Stimulated activated CD8-positive, alpha-beta memory T cell treated with anti-CD3 and anti-CD28 coated beads, Interleukin-7, amount 100 ng/mL, for 48 hours (primary cell): ENCODE results near the gene APOC4.
"Not testable (repeated sequence)": the region's sequence is repeated elsewhere in the genome, so short reads cannot be mapped to it uniquely, and the experiment has no call there.

Experiments
- DNase-seq, 2 donors: peaks; one replicate each; pipeline ENCODE4 v3.0.0-alpha.2; 2020; ENCODE audit warnings: low read depth in 1 of 2; ENCODE audit errors: extremely low read depth in 1 of 2

APOC4 gene, protein sequence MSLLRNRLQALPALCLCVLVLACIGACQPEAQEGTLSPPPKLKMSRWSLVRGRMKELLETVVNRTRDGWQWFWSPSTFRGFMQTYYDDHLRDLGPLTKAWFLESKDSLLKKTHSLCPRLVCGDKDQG

DNA sequence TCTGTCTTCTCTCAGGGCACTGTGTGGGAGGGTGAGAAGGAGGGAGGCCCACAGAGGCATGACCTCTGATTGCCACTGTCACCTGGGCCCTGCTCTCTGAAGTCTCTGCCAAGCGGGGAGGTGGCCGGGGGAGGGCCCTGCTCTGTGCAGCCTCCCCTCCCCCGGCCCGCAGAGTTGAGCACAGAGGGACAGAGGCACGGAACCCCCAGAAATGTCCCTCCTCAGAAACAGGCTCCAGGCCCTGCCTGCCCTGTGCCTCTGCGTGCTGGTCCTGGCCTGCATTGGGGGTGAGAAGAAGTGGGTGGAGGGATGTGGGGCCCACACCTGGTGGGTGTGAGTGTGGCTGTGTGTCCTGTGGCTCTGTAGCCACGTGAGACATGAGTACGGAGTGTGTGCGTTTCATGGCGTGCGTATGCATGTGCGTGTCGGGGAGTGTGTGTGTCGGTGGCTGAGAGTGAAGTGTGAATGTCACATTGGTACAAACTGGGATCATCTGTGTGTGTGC, at the start of gene APOC4:
APOC4 (plus strand) TSS at position 171 of the 505 bp plus-strand sequence; CDS start at position 212, 41 bp downstream.
- no peak for DNase-seq

DNA sequence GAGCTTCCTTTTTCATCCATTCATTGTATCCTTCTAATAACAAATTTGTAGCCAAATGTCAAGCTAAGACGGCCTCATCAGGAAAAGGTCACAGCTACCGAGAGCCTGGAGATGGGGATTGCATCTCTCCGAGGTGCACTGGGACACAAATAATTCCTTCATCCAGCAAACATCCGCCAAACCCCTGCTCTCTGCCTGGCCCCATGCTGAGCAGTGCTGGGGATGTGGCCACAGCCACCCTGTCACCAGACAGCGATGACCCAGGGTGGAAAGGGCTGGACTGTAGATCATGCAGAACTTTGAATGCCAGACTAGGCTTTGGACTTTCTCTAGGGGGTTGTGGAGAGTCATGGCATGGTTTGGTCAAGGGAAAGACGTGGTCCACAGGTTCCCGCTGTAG, 49.1 kb upstream of the APOC4 start:
- no peak for DNase-seq

DNA sequence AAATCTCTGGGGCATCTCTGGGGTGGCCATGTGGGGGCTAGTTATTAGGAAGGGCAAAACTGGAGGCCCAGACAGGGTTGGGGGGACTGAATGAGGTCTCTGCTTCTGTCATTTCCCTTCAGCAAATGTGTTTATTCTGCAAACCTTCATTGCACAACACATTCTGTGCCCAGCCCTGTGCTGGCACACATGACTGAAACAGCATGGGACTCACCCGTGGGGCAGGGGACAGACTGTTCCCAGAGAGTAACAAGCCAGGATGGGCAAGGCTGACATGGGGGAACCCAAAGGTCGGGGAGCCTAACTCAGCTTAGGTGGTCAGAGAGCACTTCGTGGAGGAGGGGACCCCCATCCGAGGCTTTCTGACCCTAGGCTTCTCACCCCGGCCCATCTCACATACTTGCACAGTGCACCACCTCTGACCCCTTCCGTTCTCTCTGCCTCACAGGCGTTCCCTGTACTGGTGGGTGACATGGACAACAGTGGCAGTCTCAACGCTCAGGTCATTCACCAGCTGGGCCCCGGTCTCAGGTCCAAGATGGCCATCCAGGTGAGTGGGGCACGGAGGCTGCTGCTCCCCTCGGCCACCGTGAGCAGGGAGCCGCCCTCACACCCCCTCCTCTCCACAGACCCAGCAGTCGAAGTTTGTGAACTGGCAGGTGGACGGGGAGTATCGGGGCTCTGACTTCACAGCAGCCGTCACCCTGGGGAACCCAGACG, 48.5 kb upstream of the APOC4 start:
- DNase-seq, result no peak

DNA sequence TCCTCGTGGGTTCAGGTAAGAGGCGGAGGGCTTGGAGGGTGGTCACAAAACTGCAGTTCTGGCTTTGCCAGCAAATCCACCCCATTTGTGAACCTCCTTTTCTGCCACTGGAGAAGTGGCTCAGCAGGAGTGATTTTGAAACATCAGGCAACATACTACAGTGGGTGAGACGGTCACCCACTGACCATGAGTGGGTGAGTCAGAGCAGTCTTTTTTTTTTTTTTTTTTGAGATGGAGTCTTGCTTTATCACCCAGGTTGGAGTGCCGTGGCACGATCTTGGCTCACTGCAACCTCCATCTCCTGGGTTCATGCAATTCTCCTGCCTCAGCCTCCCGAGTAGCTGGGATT, 48.0 kb upstream of the APOC4 start:
- no peak for DNase-seq

DNA sequence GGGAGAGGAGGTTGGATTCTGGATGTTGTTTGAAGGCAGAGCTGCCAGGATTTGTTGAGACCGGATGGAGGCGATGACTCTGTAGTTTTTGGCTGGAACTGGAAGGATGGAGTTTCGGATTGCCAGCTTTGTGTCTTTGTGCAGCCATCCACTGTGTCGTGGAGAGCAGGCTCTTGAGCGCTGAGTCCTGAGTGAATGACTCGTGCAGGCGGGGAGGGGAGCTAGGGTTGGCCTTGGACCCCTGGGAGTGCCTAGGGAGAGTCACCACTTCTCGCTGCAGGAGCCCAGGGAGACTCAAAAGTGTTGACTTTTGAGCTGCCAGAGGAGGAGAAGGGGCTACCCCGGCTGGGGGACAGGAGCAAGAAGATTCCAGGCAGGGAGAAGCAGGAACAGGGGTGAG, 47.1 kb upstream of the APOC4 start:
- DNase-seq, result no peak

DNA sequence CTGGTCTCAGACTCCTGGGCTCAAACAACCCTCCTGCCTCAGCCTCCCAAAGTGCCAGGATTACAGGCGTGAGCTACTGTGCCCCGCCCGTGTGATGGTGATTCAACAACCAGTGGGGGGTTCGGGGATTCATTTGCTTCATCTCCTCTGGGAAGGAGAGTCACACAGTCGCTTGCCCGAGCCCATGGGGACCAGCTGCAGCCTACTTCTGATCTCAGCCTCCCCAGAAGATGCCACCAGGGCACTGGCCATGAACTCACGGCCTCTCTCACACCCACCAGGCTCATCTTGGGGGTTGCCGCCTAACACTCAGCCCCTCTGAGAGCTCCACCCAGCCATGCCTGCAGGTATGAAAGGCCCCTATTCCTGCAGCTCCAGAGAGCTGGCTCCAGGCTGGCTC, 44.2 kb upstream of the APOC4 start:
- no peak for DNase-seq

DNA sequence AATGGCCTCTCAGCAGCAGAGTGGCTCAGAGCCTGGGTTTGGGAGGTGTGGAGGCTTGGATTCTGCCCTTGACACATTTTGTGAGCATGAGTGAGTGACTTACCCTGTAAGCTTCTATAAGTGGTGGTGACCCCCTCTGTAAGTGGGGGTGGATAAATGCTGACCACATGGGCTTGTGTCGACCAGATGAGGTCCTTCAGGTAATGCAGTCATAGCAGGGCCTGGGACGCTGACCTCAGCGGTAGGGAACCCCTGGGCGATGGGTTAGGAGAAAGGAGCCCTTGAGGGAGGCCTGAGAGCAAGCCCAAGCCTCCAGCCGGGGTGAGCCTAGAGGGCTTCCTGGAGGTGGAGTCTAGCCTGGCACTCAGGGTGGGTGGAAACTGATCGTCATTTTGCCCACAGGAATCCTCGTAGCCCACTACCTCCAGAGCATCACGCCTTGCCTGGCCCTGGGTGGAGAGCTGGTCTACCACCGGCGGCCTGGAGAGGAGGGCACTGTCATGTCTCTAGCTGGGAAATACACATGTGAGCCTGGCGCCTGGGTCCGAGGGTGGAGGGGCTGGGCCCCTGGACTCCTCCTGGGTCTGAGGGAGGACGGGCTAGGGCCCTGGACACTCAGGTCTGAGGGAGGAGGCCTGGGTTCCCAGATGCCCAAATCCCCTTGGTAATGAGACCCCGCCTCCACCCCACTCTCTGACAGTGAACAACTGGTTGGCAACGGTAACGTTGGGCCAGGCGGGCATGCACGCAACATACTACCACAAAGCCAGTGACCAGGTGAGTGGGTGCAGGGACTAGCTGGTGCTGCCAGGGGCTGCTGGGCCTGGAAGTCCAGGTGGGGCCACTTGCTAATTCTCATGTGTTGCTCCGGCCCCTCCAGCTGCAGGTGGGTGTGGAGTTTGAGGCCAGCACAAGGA, 41.5 kb upstream of the APOC4 start:
- no peak for DNase-seq

DNA sequence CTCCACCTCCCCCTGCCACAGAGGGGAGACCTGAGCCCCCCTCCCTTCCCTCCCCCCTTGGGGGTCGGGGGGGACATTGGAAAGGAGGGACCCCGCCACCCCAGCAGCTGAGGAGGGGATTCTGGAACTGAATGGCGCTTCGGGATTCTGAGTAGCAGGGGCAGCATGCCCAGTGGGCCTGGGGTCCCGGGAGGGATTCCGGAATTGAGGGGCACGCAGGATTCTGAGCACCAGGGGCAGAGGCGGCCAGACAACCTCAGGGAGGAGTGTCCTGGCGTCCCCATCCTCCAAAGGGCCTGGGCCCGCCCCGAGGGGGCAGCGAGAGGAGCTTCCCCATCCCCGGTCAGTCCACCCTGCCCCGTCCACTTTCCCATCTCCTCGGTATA, 38.8 kb upstream of the APOC4 start:
- DNase-seq, result no peak

DNA sequence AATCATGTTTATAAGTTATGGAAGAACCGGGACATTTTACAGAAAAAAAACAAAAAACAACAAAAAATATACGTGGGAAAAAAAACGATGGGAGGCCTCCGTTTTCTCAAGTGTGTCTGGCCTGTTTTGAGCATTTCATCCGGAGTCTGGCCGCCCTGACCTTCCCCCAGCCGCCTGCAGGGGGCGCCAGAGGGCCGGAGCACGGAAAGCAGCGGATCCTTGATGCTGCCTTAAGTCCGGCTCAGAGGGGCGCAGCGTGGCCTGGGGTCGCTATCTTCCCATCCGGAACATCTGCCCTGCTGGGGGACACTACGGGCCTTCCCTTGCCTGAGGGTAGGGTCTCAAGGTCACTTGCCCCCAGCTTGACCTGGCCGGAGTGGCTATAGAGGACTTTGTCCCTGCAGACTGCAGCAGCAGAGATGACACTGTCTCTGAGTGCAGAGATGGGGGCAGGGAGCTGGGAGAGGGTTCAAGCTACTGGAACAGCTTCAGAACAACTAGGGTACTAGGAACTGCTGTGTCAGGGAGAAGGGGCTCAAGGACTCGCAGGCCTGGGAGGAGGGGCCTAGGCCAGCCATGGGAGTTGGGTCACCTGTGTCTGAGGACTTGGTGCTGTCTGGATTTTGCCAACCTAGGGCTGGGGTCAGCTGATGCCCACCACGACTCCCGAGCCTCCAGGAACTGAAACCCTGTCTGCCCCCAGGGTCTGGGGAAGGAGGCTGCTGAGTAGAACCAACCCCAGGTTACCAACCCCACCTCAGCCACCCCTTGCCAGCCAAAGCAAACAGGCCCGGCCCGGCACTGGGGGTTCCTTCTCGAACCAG, 38.2 kb upstream of the APOC4 start:
- DNase-seq, result peak; percentile 29 to 50

DNA sequence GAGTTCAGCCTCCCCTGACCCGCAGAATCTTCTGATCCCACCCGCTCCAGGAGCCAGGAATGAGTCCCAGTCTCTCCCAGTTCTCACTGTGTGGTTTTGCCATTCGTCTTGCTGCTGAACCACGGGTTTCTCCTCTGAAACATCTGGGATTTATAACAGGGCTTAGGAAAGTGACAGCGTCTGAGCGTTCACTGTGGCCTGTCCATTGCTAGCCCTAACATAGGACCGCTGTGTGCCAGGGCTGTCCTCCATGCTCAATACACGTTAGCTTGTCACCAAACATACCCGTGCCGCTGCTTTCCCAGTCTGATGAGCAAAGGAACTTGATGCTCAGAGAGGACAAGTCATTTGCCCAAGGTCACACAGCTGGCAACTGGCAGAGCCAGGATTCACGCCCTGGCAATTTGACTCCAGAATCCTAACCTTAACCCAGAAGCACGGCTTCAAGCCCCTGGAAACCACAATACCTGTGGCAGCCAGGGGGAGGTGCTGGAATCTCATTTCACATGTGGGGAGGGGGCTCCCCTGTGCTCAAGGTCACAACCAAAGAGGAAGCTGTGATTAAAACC, 37.5 kb upstream of the APOC4 start:
- DNase-seq, result no peak

DNA sequence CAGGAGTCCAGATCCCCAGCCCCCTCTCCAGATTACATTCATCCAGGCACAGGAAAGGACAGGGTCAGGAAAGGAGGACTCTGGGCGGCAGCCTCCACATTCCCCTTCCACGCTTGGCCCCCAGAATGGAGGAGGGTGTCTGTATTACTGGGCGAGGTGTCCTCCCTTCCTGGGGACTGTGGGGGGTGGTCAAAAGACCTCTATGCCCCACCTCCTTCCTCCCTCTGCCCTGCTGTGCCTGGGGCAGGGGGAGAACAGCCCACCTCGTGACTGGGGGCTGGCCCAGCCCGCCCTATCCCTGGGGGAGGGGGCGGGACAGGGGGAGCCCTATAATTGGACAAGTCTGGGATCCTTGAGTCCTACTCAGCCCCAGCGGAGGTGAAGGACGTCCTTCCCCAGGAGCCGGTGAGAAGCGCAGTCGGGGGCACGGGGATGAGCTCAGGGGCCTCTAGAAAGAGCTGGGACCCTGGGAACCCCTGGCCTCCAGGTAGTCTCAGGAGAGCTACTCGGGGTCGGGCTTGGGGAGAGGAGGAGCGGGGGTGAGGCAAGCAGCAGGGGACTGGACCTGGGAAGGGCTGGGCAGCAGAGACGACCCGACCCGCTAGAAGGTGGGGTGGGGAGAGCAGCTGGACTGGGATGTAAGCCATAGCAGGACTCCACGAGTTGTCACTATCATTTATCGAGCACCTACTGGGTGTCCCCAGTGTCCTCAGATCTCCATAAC, 36.4 kb upstream of the APOC4 start, which contains the start of gene APOE:
APOE (plus strand) TSS at position 360 of the 724 bp plus-strand sequence. CDS start 829 bp downstream, outside the sequence.
- no peak for DNase-seq

DNA sequence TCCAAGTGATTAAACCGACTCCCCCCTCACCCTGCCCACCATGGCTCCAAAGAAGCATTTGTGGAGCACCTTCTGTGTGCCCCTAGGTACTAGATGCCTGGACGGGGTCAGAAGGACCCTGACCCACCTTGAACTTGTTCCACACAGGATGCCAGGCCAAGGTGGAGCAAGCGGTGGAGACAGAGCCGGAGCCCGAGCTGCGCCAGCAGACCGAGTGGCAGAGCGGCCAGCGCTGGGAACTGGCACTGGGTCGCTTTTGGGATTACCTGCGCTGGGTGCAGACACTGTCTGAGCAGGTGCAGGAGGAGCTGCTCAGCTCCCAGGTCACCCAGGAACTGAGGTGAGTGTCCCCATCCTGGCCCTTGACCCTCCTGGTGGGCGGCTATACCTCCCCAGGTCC, 34.4 kb upstream of the APOC4 start:
- DNase-seq, result no peak

DNA sequence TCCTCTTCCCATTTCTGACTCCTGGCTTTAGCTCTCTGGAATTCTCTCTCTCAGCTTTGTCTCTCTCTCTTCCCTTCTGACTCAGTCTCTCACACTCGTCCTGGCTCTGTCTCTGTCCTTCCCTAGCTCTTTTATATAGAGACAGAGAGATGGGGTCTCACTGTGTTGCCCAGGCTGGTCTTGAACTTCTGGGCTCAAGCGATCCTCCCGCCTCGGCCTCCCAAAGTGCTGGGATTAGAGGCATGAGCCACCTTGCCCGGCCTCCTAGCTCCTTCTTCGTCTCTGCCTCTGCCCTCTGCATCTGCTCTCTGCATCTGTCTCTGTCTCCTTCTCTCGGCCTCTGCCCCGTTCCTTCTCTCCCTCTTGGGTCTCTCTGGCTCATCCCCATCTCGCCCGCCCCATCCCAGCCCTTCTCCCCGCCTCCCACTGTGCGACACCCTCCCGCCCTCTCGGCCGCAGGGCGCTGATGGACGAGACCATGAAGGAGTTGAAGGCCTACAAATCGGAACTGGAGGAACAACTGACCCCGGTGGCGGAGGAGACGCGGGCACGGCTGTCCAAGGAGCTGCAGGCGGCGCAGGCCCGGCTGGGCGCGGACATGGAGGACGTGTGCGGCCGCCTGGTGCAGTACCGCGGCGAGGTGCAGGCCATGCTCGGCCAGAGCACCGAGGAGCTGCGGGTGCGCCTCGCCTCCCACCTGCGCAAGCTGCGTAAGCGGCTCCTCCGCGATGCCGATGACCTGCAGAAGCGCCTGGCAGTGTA, 33.8 kb upstream of the APOC4 start:
- DNase-seq, result no peak

DNA sequence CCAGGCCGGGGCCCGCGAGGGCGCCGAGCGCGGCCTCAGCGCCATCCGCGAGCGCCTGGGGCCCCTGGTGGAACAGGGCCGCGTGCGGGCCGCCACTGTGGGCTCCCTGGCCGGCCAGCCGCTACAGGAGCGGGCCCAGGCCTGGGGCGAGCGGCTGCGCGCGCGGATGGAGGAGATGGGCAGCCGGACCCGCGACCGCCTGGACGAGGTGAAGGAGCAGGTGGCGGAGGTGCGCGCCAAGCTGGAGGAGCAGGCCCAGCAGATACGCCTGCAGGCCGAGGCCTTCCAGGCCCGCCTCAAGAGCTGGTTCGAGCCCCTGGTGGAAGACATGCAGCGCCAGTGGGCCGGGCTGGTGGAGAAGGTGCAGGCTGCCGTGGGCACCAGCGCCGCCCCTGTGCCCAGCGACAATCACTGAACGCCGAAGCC, 33.2 kb upstream of the APOC4 start:
- no peak for DNase-seq

DNA sequence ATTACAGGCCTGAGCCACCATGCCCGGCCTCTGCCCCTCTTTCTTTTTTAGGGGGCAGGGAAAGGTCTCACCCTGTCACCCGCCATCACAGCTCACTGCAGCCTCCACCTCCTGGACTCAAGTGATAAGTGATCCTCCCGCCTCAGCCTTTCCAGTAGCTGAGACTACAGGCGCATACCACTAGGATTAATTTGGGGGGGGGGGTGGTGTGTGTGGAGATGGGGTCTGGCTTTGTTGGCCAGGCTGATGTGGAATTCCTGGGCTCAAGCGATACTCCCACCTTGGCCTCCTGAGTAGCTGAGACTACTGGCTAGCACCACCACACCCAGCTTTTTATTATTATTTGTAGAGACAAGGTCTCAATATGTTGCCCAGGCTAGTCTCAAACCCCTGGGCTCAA, 32.3 kb upstream of the APOC4 start:
- no peak for DNase-seq

DNA sequence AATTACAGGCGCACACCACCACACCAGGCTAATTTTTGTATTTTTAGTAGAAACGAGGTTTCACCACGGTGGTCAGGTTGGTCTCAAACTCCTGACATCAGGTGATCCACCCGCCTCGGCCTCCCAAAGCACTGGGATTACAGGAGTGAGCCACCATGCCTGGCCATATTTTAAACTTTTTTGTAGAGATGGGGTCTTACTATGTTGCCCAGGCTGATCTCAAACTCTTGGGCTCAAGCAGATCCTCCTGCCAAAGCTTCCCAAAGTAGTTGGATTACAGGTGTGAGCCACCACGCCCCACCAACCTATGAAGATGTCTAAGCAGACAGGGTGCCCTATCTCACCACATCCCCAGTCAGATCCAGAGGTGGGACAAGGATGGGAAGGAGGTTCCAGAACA, 30.1 kb upstream of the APOC4 start:
- DNase-seq, result not testable (repeated sequence)

DNA sequence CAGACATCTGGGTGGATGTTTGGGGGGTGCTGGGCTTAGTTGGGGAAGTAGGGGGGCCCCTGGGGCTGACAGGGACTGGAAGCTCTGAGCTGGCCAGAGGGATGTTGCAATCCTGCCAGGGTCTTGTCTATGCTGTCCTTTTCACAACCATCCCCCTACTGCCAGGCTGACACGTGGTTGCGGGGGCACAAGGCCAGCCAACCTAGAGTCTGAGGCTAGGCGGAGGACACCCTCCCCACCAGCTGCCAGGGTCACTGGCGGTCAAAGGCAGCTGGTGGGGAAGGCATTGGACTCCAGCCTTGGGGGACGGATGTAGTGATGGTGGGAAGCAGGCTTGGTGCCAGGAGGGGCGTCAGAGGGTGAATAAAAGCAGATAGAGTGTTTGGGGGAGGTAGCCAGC, 29.2 kb upstream of the APOC4 start:
- no peak for DNase-seq

DNA sequence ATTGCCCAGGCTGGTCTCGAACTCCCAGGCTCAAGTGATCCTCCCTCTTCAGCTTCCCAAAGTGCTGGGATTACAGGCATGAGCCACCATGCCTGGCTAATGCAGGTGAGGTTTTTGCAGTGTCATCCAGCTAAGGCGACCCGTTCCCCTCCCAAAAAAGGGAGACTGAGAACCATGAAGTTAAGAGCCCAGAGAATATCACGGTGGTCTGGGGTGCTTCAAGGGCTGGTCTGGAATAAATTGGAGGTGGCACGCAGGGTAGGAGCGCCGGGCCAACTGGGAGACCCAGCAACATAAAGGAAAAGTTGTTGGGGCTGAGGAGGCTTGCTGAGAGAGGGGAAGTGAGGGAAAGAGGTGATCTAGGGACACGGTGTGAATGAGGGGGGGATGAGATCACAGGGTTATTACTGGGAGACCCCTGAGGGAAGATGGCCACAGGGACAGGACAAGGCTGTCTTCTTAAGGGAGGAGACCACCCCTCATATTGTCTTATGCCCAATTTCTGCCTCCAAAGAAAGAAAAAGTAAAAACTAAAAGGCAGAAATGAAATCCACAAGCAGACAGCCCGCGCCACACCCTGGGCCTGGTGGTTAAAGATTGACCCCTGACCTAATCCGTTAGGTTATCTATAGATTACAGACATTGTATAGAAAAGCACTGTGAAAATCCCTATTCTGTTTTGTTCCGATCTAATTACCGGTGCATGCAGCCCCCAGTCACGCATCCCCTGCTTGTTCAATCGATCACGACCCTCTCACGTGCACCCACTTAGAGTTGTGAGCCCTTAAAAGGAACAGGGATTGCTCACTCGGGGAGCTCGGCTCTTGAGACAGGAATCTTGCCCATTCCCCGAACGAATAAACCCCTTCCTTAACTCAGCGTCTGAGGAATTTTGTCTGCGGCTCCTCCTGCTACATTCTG, 28.3 kb upstream of the APOC4 start:
- not testable (repeated sequence) for DNase-seq
